OCI-LY1 (cell line): Measurements from ENCODE around the gene TGFB2.

Source experiments
- CTCF ChIP-seq: fragments of 200-600 bp; sonication (generic), shearing (Covaris generic); IDR thresholded peaks from 2 replicates; pipeline ENCODE4 v1.5.1; 2017; ENCODE audit warnings: mild to moderate bottlenecking, antibody characterized with exemption, low read length, moderate library complexity, mixed read lengths
- EZH2 ChIP-seq: fragments of 200-600 bp; sonication (generic), shearing (Covaris generic); IDR thresholded peaks from 2 replicates; pipeline ENCODE4 v1.8.0; 2017; ENCODE audit warnings: borderline replicate concordance, mixed run types, mild to moderate bottlenecking, antibody characterized with exemption, low read length, moderate library complexity, mixed read lengths

- no peak for TF ChIP-seq CTCF
- TF ChIP-seq EZH2, result no peak
Observed at GRCh38 chr1:218447010-218447689, 102.0 kb downstream of the TGFB2 start.
